H1 (cell line): Measurements from ENCODE around the gene ACTR6. TPM values are rescaled to one million over a fixed set of nuclear protein-coding genes. Genes with fewer than 3 reads are reported as not detected.

Source experiments
- CTCF ChIA-PET: fragments of 300-600 bp; sonication (Branson Sonifier 250); formaldehyde crosslinking; loops from one replicate; lab custom pipeline; 2021; ENCODE audit not compliant: partially characterized antibody; lab: Charles Lee
- POLR2A ChIA-PET: fragments of 300-600 bp; sonication (Branson Sonifier 250); formaldehyde crosslinking; loops from one replicate; lab custom pipeline; 2021; ENCODE audit warnings: inconsistent platforms; ENCODE audit not compliant: partially characterized antibody; lab: Charles Lee
- DNase-seq, 2 experiments: peaks; one replicate each; pipeline versions ENCODE4 v3.0.0 to v3.0.0-alpha.2; 2010 to 2022; ENCODE audit warnings: low spot score in 2 of 2, low read depth in 1 of 2, mixed read lengths in 1 of 2
- FAIRE-seq: peaks from 2 replicates; lab custom pipeline; 2011; peaks lifted over from hg19 to GRCh38; lab: Jason Lieb, UNC
- H2AFZ ChIP-seq: 2 replicates; pipeline ENCODE4 v1.8.1; 2012; ENCODE audit warnings: low read length, inconsistent platforms
- H2AK5ac ChIP-seq: 2 replicates; pipeline ENCODE4 v1.6.1; 2013; ENCODE audit warnings: low read depth, low read length
- H2BK120ac ChIP-seq: replicated peaks from 2 replicates; pipeline ENCODE3; 2013; ENCODE audit warnings: low read depth, low read length, inconsistent platforms
- H2BK12ac ChIP-seq: 2 replicates; pipeline ENCODE4 v1.6.1; 2013; ENCODE audit warnings: low read depth, low read length
- H2BK15ac ChIP-seq: 2 replicates; pipeline ENCODE4 v1.6.1; 2013; ENCODE audit warnings: low read length
- H2BK20ac ChIP-seq: 2 replicates; pipeline ENCODE4 v1.6.1; 2013; ENCODE audit warnings: low read length
- H2BK5ac ChIP-seq: 2 replicates; pipeline ENCODE4 v1.6.1; 2013; ENCODE audit warnings: low read depth, low read length
- H3K14ac ChIP-seq: 2 replicates; pipeline ENCODE4 v1.6.1; 2013; ENCODE audit warnings: inconsistent platforms; ENCODE audit not compliant: insufficient read length
- H3K18ac ChIP-seq: 2 replicates; pipeline ENCODE4 v1.6.1; 2013; ENCODE audit warnings: low read length; ENCODE audit errors: extremely low read depth
- H3K23ac ChIP-seq: 2 replicates; pipeline ENCODE4 v1.6.1; 2013; ENCODE audit warnings: inconsistent platforms; ENCODE audit not compliant: insufficient read length
- H3K23me2 ChIP-seq: 2 replicates; pipeline ENCODE4 v1.6.1; 2013; ENCODE audit warnings: low read depth, low read length
- H3K27ac ChIP-seq: 2 replicates; pipeline ENCODE4 v1.6.1; 2011; ENCODE audit warnings: low read depth, low read length, inconsistent platforms
- H3K27me3 ChIP-seq, 4 experiments: replicated peaks in 1 of 4; 1 replicate in 1 of 4; 2 replicates in 3 of 4; pipeline versions ENCODE4 v1.6.1 to v1.8.1; 2011 to 2013; ENCODE audit warnings: low read length in 3 of 4, mild to moderate bottlenecking in 3 of 4, inconsistent platforms in 2 of 4, mixed read lengths in 2 of 4, moderate library complexity in 1 of 4; ENCODE audit not compliant: control insufficient read depth in 3 of 4, insufficient read depth in 3 of 4; ENCODE audit errors: extremely low read depth in 1 of 4
- H3K36me3 ChIP-seq, 4 experiments: 2 replicates each; pipeline versions ENCODE4 v1.6.1 to v1.8.1; 2011 to 2013; ENCODE audit warnings: mild to moderate bottlenecking in 4 of 4, low read length in 3 of 4, moderate library complexity in 2 of 4, control low read depth in 1 of 4, inconsistent platforms in 1 of 4; ENCODE audit not compliant: insufficient read depth in 4 of 4, control insufficient read depth in 2 of 4
- H3K4ac ChIP-seq: replicated peaks from 2 replicates; pipeline ENCODE3; 2013; ENCODE audit warnings: low read length, low read depth, mixed read lengths, inconsistent platforms; ENCODE audit not compliant: insufficient read length
- H3K4me1 ChIP-seq, 4 experiments: replicated peaks in 1 of 4; 1 replicate in 1 of 4; 2 replicates in 3 of 4; pipeline versions ENCODE4 v1.6.1 to v1.8.1; 2011 to 2013; ENCODE audit warnings: low read length in 3 of 4, inconsistent platforms in 2 of 4, mixed read lengths in 1 of 4; ENCODE audit not compliant: insufficient read depth in 4 of 4, control insufficient read depth in 3 of 4
- H3K4me2 ChIP-seq, 2 experiments: 2 replicates each; pipeline versions ENCODE4 v1.6.1 to v1.8.1; 2011 to 2013; ENCODE audit warnings: low read depth in 2 of 2, low read length in 2 of 2, control low read depth in 1 of 2, inconsistent platforms in 1 of 2, mild to moderate bottlenecking in 1 of 2; ENCODE audit not compliant: insufficient read depth in 1 of 2
- H3K4me3 ChIP-seq, 4 experiments: fragments of 200-600, 300-600 bp in 1 of 4; sonication (generic), shearing (Covaris generic), sonication (Bioruptor Twin) in 1 of 4; 2 replicates each; pipeline versions ENCODE4 v1.5.1 to v1.8.1; 2011 to 2016; ENCODE audit warnings: low read length in 4 of 4, low read depth in 3 of 4, control low read depth in 2 of 4, inconsistent platforms in 2 of 4, mild to moderate bottlenecking in 2 of 4, mixed read lengths in 1 of 4, moderate library complexity in 1 of 4; ENCODE audit not compliant: insufficient read depth in 2 of 4; ENCODE audit errors: extremely low read depth in 1 of 4
- H3K56ac ChIP-seq: replicated peaks from 2 replicates; pipeline ENCODE3; 2013; ENCODE audit warnings: low read depth, mild to moderate bottlenecking, mixed read lengths, low read length, inconsistent platforms; ENCODE audit not compliant: insufficient read length
- H3K79me1 ChIP-seq: 2 replicates; pipeline ENCODE4 v1.6.1; 2013; ENCODE audit warnings: low read depth, low read length, control low read depth
- H3K79me2 ChIP-seq, 2 experiments: 2 replicates each; pipeline versions ENCODE4 v1.6.1 to v1.8.1; 2012 to 2013; ENCODE audit warnings: low read length in 2 of 2, mild to moderate bottlenecking in 2 of 2, inconsistent platforms in 1 of 2; ENCODE audit not compliant: insufficient read depth in 2 of 2, control insufficient read depth in 1 of 2
- H3K9ac ChIP-seq, 4 experiments: replicated peaks in 1 of 4; 1 replicate in 1 of 4; 2 replicates in 3 of 4; pipeline versions ENCODE4 v1.6.1 to v1.8.1; 2011 to 2013; ENCODE audit warnings: low read depth in 3 of 4, low read length in 3 of 4, control low read depth in 2 of 4, mild to moderate bottlenecking in 2 of 4, moderate library complexity in 2 of 4, inconsistent platforms in 1 of 4; ENCODE audit errors: extremely low read depth in 1 of 4
- H3K9me3 ChIP-seq, 2 experiments: 2 replicates each; pipeline versions ENCODE4 v1.6.1 to v1.8.1; 2012 to 2013; ENCODE audit warnings: mild to moderate bottlenecking in 2 of 2, moderate library complexity in 2 of 2, control low read depth in 1 of 2, inconsistent platforms in 1 of 2, low read depth in 1 of 2, low read length in 1 of 2, mixed read lengths in 1 of 2; ENCODE audit not compliant: insufficient read depth in 2 of 2
- H4K20me1 ChIP-seq, 2 experiments: replicated peaks in 1 of 2; 2 replicates each; pipeline versions ENCODE3 to v1.8.1; 2011 to 2013; ENCODE audit warnings: inconsistent platforms in 2 of 2, low read length in 2 of 2, mild to moderate bottlenecking in 1 of 2; ENCODE audit not compliant: insufficient read depth in 2 of 2, control insufficient read depth in 1 of 2
- H4K5ac ChIP-seq: 2 replicates; pipeline ENCODE4 v1.6.1; 2013; ENCODE audit warnings: low read length, low read depth, mixed read lengths, inconsistent platforms; ENCODE audit not compliant: insufficient read length
- H4K8ac ChIP-seq: 2 replicates; pipeline ENCODE4 v1.8.0; 2013; ENCODE audit warnings: mild to moderate bottlenecking, moderate library complexity, low read length, inconsistent platforms; ENCODE audit not compliant: insufficient read depth; ENCODE audit errors: extremely low read depth
- H4K91ac ChIP-seq: replicated peaks from 2 replicates; pipeline ENCODE3; 2013; ENCODE audit warnings: low read length, mixed read lengths, inconsistent platforms; ENCODE audit not compliant: insufficient read length
- CBX5 ChIP-seq: fragments of 300-800, 300-1000 bp; sonication (generic); IDR thresholded peaks from 2 replicates; pipeline ENCODE4 v1.7.1; 2016; ENCODE audit warnings: antibody characterized with exemption, low read length, low read depth
- FOSL1 ChIP-seq: IDR thresholded peaks from 2 replicates; pipeline ENCODE4 v1.6.1; 2011; ENCODE audit warnings: mild to moderate bottlenecking, low read depth, low read length, moderate library complexity; ENCODE audit not compliant: insufficient read depth
- RAD21 ChIP-seq, 2 experiments: IDR thresholded peaks in 1 of 2; conservative IDR thresholded peaks in 1 of 2; 2 replicates each; pipeline ENCODE4 v1.6.1; 2011; ENCODE audit warnings: low read depth in 2 of 2, low read length in 2 of 2, improper control_type of control experiment in 1 of 2, inconsistent platforms in 1 of 2, mild to moderate bottlenecking in 1 of 2, moderate library complexity in 1 of 2
- WGBS, 2 experiments: shearing (Covaris generic) in 1 of 2; methylation state at CpG; one replicate each; pipeline versions ENCODE4 v1.1.6 to v1.1.7; 2013 to 2015; ENCODE audit warnings: low lambda C conversion rate in 2 of 2, mixed read lengths in 2 of 2, inconsistent platforms in 1 of 2, low coverage in 1 of 2, missing lambda C conversion rate in 1 of 2; ENCODE audit not compliant: insufficient replicate concordance in 2 of 2, insufficient coverage in 1 of 2, insufficient read length in 1 of 2; ENCODE audit errors: extremely low coverage in 1 of 2, missing lambda C conversion rate in 1 of 2; 5-methylcytosine and 5-hydroxymethylcytosine counted together
- polyA plus RNA-seq, 7 experiments: library from polyadenylated mRNA; depleted of rRNA in 3 of 7; stranded (reverse) in 5 of 7; unstranded in 2 of 7; fragments of >200 nt in 5 of 7; fragments of 200-250 nt in 2 of 7; gene quantifications; 1 replicate in 5 of 7; 2 replicates in 1 of 7; 4 replicates in 1 of 7; pipeline versions ENCODE4 v1.2.1 to v1.2.3, GENCODE V29; 2011 to 2013; ENCODE audit warnings: missing spikeins in 2 of 7, mixed read lengths in 2 of 7
- total RNA-seq: library from RNA; stranded (reverse); fragmentation: NEBNext Ultra II Directional; extraction: Animal tissue kit (Norgen Biotek cat#: 25700); gene quantifications from 2 replicates; pipeline ENCODE4 v1.2.1, GENCODE V29; 2021

ACTR6 gene
- total and polyA plus RNA-seq, 2 of the 8 experiments (the other 6 are each of a cell fraction or from before 2014, with no cell fraction given), result 10.2 to 36.8 TPM

DNA sequence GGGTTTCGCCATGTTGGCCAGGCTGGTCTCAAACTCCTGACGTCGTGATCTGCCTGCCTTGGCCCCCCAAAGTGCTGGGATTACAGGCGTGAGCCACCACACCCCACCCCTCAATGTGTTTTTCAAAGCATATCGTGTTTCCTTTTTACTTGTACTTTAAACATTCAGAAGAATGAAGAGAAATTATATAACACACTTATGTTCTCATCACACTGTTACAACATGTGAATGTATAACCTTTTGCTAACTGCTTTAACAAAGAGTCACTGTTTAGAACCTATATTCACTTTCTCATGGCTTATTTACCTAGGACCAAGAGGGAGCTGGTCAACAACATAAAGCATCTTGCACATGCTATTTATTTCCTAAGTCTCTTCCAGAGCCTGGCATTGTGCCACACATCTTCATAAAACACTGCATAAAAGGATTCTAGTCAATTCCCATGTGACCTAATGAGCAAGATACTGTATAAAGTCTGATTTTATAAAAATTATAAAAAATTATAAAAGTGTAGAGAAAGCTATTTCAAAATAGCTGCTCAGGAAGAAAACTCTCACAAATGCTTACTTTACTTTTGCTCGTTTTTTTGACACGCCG is 16.0 kb upstream of the ACTR6 start:
- Histone ChIP-seq H3K4ac (no peak overlapping the region), H3K23me2 (no peaks in the 10 kb centered on the region), H3K36me3 (peaks cover 0 to 7% (median 2%) of the 10 kb centered on the region in 4 experiments; a peak in 3 of 8 replicates), H4K5ac (no peak overlapping the region), H2BK20ac (no peak overlapping the region), H3K4me2 (no peak overlapping the region), H4K8ac (no peak overlapping the region), H2BK5ac (no peak overlapping the region), H2AFZ (no peak overlapping the region), H4K91ac (no peak overlapping the region), H2BK120ac (no peak overlapping the region), H3K9me3 (no peaks in the 10 kb centered on the region), H3K4me3 (no peak overlapping the region), H3K23ac (no peak overlapping the region), H3K18ac (no peak overlapping the region), H3K56ac (no peak overlapping the region), H3K79me2 (no peaks in the 10 kb centered on the region), H2BK12ac (no peak overlapping the region), H2BK15ac (no peak overlapping the region), H4K20me1 (no peaks in the 10 kb centered on the region), H3K27ac (no peak overlapping the region), H3K27me3 (no peaks in the 10 kb centered on the region), H3K4me1 (peaks cover 0 to 2% (median 0%) of the 10 kb centered on the region in 4 experiments; a peak in 2 of 7 replicates), H3K79me1 (no peaks in the 10 kb centered on the region; the same call in 1 of the 2 replicates), H2AK5ac (no peak overlapping the region), H3K14ac (no peak overlapping the region), H3K9ac (no peak overlapping the region)
- FAIRE-seq (no peak), DNase-seq (no peak)
- WGBS, 2 experiments, result 88% methylated on average over 8 of the region's 8 CpGs; no CpG with 5 or more reads in 1 of the 2 experiments
- no peak for TF ChIP-seq FOSL1
- TF ChIP-seq CBX5, result no peak
- TF ChIP-seq RAD21 (IDR thresholded peaks at IDR 0.05 in 1 of 2, conservative IDR thresholded peaks at IDR 0.05 in 1 of 2; ENCODE audit: low read depth in 2 of 2, low read length in 2 of 2), result no peak
- ChIA-PET CTCF (interaction anchor here (0.9 to 2.4 kb wide), 4 partner anchors 12 to 46 kb away, joined by 3 to 14 read pairs (median 5); no protein-coding TSS in a partner anchor), POLR2A (interaction anchor here (0.5 to 1.8 kb wide), 5 partner anchors 8 to 42 kb away, joined by 3 to 5 read pairs (median 4); partner anchors contain the start of gene ACTR6)
